GM21381 (cell line): ENCODE results near the gene PRR3.

ENCODE experiments used
- ATAC-seq: cut with Tn5 transposase; IDR thresholded peaks from one replicate; pipeline ENCODE4 v1.9.1; 2021; ENCODE audit warnings: mild to moderate bottlenecking, moderate library complexity; ENCODE audit not compliant: unreplicated experiment

Gene PRR3

DNA sequence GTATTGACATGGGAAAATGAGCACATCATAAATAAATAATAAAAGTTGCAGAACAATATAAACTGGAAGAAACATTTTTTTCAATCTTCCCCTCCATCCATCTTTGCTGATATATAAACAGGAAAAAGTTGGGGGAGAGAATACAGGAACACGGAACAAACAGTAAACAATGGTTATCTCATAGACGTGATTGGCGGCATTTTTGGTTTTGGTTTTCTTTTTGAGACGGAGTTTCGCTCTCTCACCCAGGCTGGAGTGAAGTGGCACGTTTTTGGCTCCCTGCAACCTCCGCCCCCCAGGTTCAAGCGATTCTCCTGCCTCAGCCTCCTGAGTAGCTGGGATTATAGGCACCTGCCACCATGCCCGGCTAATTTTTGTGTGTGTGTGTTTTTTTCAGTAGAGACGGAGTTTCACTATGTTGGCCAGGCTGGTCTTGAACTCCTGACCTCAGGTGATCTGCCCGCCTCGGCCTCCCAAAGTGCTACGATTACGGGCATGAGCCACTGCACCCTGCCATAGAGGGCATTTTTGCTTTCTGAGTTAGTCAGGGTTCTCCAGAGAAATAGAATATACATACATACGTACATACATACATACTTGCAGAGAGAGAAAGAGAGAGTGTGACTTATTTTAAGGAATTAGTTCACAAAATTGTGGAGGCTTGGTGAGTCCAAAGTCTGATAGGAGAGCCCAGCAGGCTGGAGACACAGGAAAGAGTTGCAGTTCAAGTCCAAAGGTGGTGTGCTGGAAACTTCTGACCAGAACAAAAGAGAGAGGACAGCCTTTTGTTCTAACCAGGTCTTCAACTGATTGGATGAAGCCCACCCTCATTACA is 23.4 kb upstream of the PRR3 start:
- ATAC-seq, result no peak

- ATAC-seq, result no peak
Observed at GRCh38 chr6:30537931-30538330, 19.2 kb upstream of the PRR3 start.

DNA sequence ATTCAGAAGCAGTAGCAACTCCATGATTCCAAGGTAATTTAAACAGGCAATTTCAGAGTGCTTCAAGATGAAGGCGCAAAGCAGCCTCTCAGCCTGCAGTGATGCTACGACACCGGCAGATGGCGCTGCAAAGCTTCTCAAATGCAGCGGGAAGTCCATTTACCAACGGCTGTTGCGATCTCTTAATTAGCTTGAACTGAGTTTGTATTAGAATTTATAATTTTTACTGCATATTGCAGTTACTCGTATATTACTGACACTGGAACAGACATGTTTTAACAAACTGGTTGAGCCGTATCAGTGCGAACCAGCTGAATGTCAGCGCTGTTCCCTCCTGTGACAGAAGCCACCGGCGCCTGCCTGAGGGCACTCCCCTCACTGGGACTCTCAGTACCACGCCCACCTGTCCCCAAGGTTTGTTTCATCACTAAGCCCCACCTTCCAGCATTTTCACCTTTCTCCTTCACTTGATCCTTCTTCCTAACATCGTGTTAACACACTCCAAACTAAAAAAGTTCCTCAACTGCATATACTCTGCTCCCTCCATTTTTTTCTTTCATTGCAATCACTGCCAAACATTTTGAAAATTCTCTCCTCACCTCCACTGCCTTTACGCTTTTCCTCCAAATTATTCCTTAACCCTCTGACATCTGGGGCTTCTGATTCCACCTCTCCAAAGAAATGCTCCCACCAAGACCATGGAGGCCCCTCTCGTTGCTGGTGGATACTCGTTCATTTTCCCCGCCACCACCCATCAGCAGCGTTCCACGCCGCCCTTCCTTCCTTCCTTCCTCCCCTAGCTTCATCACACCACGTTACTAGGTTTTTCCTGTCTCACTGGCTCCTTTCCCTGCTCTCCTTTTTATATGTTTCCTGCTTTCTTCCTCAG is 15.3 kb upstream of the PRR3 start:
- no peak for ATAC-seq

DNA sequence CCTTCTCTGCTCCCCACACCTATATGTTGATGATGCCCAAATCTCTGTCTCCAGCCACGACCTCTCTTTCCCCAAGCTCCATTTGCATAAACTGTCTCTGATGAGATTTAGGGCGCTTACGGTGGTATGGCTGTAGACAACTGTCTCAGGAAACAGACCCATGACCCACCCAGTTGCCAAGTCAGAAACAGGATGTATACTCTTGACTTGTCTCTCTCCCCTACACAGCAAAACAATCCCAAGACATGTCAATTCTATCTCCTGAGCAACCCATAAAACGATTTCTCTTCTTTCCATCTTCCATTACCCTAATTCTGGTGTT is 14.7 kb upstream of the PRR3 start:
- ATAC-seq, result no peak

- ATAC-seq, result no peak
Observed at GRCh38 chr6:30542915-30543314, 14.2 kb upstream of the PRR3 start.

- ATAC-seq, result no peak
Observed at GRCh38 chr6:30543821-30544220, 13.3 kb upstream of the PRR3 start.

- no peak for ATAC-seq
Observed at GRCh38 chr6:30544666-30545272, 12.3 kb upstream of the PRR3 start.

DNA sequence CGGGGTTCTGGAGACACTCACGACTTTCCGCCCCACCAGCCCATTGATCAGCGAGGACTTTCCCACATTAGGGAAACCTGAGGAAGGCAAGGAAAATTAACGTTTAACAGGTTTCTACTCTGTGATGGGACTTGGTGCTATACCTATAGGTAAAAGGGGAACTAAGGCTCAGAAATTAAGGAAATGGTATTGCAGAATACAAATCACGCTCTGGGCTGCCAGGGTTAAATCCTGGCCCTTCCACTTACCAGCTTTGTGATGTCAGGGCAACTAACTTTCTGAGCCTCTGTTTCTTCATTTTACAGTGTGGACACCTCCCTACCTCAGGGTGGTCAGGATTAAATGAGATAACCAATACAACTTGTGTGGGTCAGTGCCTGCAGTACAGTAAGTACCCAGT is 9.6 kb upstream of the PRR3 start:
- ATAC-seq, result no peak

DNA sequence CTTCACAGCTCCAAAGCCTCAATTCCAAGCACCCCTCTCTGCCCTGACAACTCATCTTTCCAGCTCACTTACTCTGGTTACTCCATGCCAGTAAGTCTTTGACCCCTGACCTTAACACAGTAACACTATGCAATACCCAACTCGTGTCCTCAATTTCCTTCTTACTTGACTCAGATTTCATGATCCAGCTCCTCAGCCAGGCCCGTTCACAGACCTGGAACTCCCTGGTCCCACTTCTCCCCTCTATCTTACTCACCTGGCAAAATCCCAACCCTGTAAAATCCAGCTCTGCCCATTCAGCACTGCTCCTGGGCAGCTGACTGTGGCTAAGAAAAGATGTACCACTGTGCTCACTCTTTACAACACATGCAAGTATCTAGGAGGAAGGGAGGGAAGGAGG is 8.7 kb upstream of the PRR3 start:
- ATAC-seq, result no peak

DNA sequence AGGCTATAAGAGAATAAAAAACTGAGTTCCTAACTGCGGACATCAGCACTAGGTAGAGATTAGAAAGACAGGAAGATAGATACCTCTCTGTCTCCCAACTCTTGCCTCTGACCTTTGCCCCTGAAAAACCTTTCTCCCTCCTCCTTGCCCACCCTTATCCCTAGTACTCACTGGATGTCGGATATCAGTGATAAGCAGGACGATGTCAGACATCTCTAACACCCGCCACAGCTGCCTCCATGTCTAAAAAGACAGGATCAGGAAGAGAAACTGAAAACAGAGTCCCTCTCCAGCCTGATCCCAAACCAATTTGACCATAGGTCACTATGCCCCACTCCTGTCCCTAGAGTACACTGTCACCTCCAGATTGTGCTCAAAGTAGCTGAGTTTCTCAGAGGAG is 2.7 kb upstream of the PRR3 start:
- no peak for ATAC-seq

DNA sequence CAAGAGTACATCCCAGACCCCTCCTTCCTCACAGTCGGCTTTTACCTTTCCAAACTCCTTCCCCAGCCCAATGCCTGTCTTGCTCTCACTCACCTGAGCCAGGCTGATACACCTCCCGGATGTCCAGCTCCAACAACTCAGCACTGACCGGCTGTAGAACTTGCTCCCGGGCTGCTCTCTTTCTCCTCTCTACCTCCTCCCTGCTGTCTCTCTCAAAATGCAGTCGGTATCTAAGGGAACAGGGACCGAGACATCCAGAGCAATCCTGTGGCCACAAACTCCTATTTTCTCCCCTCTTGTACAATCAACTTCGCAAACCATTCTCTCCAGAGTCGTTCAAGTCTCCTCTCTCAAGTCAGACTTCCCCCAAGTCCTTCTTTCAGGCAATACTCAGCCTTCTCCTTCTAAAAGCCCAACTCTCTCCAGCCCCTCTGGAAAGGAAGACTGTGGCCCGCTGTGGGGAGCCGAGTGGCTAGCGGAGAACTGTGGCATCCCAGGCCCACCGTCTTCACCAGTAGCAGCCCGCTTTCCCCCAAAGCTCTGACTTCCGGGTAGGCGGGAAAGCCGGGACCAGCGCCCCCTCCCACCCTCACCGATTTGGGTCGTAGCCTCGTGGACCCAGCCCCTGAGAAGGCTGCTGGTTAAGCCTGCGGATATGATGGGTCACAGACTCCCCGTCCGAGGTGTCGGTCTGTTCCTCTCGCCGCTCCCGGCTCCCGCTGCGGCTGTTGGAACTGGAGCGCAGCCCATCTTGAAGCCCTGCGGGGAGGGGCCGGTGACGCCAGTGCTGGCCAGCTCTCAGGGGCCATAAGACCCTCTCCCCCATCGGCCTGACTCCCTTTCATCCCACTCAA is 1.9 kb upstream of the PRR3 start:
- ATAC-seq, result no peak

DNA sequence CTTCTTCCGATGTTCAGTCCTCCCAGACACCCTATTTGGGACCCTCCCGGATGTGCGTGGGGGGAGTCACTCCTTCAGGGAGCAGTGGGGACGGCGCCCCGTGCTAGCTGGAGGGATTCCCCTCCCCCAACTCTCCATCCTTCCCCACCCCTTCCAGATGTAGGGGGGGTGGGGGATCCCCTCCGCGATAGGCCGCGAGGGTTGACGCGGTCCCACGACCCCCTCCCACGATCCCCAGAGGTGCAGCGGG is 1.4 kb upstream of the PRR3 start:
- no peak for ATAC-seq

DNA sequence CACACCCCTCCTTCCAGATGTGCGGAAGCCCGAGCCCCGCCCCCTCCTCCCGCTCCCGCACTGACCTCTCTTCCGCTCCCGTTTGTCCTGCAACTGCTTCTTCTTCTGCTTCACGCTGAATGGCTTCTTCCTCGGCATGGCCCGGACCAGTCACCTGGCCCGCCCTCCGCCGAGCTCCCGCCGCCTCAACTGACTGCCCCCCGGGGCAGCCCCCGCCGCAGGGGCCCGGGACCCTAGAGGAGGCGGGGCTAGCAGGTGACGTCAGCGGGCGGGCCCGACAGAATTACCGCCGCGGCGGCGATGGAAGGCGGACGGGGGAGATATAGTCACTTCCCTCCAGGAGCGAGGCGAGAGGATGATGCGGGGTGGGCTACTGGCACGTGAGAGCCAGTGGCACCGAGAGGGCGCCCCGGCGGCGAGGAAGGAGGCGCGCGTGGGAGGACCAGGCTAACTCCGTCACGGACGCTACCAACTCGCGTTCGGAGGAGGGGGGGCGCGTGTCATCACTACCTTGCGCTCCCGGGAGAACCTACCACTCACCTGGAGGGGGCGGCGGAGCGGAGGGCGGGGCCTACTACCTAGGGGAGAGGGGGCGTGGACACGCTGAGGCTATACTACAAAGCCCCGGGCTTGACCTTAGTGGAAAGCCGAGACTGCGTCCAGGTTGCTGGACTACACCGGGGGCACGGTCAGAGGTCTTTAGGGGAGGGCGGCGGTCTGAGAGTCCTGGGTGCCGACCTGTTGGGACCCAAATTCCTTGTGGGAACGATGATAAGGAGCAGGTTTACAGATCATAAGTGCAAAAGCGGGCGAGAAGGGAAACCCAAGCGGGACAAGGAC is 809 bp upstream of the PRR3 start, which contains the start of gene GNL1:
Gene GNL1, minus strand, starts transcription at position 424 of the 840 bp plus-strand sequence. Its CDS starts 286 bp downstream, at position 138.
- peak; percentile 78 for ATAC-seq

DNA sequence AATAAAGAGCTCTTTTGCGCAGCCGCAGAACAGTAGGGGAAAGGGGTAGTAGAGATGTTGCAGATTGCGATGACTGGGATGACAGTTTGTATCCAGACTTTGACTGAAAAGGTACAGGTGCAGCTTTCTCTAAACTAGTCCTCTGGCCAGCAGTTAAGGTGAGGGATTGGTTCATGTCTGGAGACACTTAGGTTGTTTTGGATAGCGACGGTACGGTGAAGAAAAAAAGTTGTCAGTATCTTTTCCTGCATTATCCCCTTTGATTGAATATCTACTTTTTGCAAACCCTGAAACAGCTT is 537 bp downstream of the PRR3 start:
- ATAC-seq, result no peak

DNA sequence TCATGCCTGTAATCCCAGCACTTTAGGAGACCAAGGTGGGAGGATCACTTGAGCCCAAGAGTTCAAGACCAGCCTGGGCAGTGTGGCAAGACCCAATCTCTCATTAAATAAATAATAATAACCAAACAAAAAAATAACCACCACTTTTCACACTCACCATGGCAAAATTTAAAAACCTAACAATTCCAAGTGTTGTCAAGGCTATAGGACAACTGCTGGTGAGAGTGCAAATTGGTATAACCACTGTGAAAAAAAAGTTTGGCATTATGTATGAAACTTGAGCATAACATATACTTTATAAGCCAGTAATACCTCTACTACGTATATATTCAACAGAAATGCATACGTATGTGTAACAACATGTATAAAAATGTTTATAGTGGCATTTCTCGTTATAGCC is 3.8 kb downstream of the PRR3 start:
- no peak for ATAC-seq

GRCh38 chr6:30562470-30563425 is 5.7 kb downstream of the PRR3 start:
- ATAC-seq, result no peak

DNA sequence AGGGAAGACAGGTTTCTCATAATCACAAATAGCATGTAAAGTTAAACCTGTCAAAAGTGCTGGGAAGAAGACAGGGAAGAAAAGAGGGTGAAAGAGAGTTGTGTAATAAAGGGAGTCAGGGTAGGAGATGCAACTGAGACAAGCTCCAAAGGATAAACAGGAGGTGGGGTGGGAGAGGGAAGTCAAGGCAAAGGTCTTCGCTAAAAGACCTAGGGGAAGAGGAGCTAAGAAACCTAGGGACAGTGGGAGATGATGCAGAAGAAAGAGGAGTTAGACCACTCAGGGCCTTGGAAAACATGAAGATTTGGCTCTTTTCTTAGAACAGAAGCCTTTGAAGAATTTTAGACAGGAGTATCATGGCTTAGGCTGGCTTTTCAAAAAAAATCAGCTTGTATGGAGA is 7.0 kb downstream of the PRR3 start:
- ATAC-seq, result no peak

- ATAC-seq, result no peak
Observed at GRCh38 chr6:30565772-30566171, 8.7 kb downstream of the PRR3 start.

DNA sequence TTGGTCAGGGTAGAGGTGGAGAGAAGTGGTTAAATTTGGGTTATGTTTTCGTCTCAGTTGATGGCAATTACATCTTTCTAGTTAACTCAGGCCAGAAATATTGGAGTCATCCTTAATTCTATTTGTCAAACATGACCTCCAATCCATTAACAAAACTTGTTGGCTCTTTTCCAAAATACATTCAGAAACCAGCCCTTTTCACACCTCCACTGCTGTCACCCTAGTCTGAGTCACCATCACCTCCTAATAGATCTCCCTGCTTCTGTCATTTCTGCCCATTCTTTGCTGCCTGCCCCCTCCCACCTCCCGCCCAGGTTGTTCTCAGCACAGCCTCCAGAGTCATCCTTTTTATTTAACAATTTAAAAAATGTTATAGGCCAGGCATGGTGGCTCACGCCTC is 11.2 kb downstream of the PRR3 start:
- no peak for ATAC-seq
